Smooth muscle cell of the coronary artery (primary cell): ENCODE measurements around the gene SAMD7. TPM values are rescaled to one million over a fixed set of nuclear protein-coding genes. Genes with fewer than 3 reads are reported as not detected.

Experiments
- total RNA-seq: library from RNA; depleted of rRNA; stranded (reverse); fragments of >200 nt; gene quantifications from 2 replicates; pipeline ENCODE4 v1.2.3, GENCODE V29; 2014; ENCODE audit warnings: low replicate concordance

The SAMD7 gene
- total RNA-seq, result not detected in 2 replicates

GRCh38 chr3:169911272-169911671 is at the start of gene SAMD7:
TSS of gene SAMD7 (plus strand) at chr3:169911572. CDS start at chr3:169919499, 7,927 bp downstream.

GRCh38 chr3:169869484-169870220 is 41.7 kb upstream of the SAMD7 start, which contains the start of gene LRRC31:
TSS of gene LRRC31 (minus strand) at chr3:169869935. CDS start at chr3:169869807, 128 bp downstream.

GRCh38 chr3:169966428-169966950 is 55.1 kb downstream of the SAMD7 start, which contains the start of gene SEC62:
TSS of gene SEC62 (plus strand) at chr3:169966807. CDS start at chr3:169966823, 16 bp downstream.

Other genes with a start within 250 kb of the SAMD7 start
- gene MECOM, start 247.9 kb upstream of the SAMD7 start, total RNA-seq, result 3.5 and 46.7 TPM in 2 replicates
- 8.4 and 61.6 TPM in 2 replicates for gene TERC, start 146.5 kb upstream of the SAMD7 start, total RNA-seq
- gene ACTRT3, start 142.0 kb upstream of the SAMD7 start, total RNA-seq, result 3.3 and 3.5 TPM in 2 replicates
- gene MYNN, start 138.2 kb upstream of the SAMD7 start, total RNA-seq, result 21.3 and 25.0 TPM in 2 replicates
- not detected in 2 replicates for gene LRRIQ4, start 98.7 kb upstream of the SAMD7 start, total RNA-seq
- 1.2 and 2.0 TPM in 2 replicates for gene LRRC34, start 98.7 kb upstream of the SAMD7 start, total RNA-seq
- gene LRRC31, start 41.6 kb upstream of the SAMD7 start, total RNA-seq, result not detected in 2 replicates
- 42.3 and 62.0 TPM in 2 replicates for gene SEC62, start 55.2 kb downstream of the SAMD7 start, total RNA-seq
- gene GPR160, start 126.4 kb downstream of the SAMD7 start, total RNA-seq, result 0.12 and 0.15 TPM in 2 replicates